ENCODE measurements around the gene PGA3. TPM values are rescaled to one million over a fixed set of nuclear protein-coding genes. Genes with fewer than 3 reads are reported as not detected.
"Not testable (repeated sequence)": the region's sequence is repeated elsewhere in the genome, so short reads cannot be mapped to it uniquely, and the experiment has no call there.

Gene PGA3
- total and polyA plus RNA-seq, 10 donors: 0.33 to 2.6 (median 0.61) TPM; not detected in 3

DNA sequence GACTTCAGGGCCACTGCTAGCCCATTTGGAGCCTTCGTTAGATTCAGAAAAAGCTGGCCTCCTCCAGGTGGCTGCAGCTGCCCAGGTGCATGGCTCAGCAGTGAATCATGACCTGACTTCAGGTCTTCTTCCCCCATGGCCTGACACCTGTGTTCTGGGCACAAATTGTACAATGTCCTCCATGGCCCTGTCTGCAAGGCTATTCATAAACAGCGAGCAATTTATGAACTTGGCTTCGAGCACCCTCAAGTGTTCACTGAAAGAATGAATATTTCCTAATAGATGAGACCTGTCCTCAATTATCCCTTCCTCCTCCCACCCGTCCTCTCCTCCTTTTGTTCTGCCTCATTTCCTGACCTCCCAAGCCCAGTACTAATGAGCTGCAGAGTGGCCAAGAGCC lies 29.9 kb upstream of the PGA3 start:
- intact Hi-C loops (cut with DNase I; ENCODE audit: low total_unique reads): no loop called here
- 65 to 90% (median 78%) methylated on average over 4 of the region's 4 CpGs for WGBS, 5 donors

GRCh38 chr11:61174273-61174672 lies 29.0 kb upstream of the PGA3 start:
- intact Hi-C loops (cut with DNase I; ENCODE audit: low total_unique reads): no loop called here

More for the DNA sequence above, 29.9 kb upstream of the PGA3 start:
- H3K27me3 ChIP-seq (replicated peaks in 1 of 7): no peaks in the 10 kb centered on the region
- no peak for TF ChIP-seq POLR2A (IDR thresholded peaks at IDR 0.05)
- TF ChIP-seq, protein P1, sequence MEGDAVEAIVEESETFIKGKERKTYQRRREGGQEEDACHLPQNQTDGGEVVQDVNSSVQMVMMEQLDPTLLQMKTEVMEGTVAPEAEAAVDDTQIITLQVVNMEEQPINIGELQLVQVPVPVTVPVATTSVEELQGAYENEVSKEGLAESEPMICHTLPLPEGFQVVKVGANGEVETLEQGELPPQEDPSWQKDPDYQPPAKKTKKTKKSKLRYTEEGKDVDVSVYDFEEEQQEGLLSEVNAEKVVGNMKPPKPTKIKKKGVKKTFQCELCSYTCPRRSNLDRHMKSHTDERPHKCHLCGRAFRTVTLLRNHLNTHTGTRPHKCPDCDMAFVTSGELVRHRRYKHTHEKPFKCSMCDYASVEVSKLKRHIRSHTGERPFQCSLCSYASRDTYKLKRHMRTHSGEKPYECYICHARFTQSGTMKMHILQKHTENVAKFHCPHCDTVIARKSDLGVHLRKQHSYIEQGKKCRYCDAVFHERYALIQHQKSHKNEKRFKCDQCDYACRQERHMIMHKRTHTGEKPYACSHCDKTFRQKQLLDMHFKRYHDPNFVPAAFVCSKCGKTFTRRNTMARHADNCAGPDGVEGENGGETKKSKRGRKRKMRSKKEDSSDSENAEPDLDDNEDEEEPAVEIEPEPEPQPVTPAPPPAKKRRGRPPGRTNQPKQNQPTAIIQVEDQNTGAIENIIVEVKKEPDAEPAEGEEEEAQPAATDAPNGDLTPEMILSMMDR (IDR thresholded peaks at IDR 0.05 in 8 of 11, conservative IDR thresholded peaks at IDR 0.05 in 3 of 11): no peak
- TF ChIP-seq POLR2AphosphoS5 (IDR thresholded peaks at IDR 0.05): no peak
- H3K27ac ChIP-seq: no peak overlapping the region
- DNase-seq: no peak
- peaks cover 0 to 23% (median 14%) of the 10 kb centered on the region in 6 donors for H3K4me1 ChIP-seq
- no peak overlapping the region for H3K4me3 ChIP-seq
- H3K36me3 ChIP-seq: no peaks in the 10 kb centered on the region
- H3K9me3 ChIP-seq: peaks cover 0 to 6% (median 2%) of the 10 kb centered on the region in 8 donors

DNA sequence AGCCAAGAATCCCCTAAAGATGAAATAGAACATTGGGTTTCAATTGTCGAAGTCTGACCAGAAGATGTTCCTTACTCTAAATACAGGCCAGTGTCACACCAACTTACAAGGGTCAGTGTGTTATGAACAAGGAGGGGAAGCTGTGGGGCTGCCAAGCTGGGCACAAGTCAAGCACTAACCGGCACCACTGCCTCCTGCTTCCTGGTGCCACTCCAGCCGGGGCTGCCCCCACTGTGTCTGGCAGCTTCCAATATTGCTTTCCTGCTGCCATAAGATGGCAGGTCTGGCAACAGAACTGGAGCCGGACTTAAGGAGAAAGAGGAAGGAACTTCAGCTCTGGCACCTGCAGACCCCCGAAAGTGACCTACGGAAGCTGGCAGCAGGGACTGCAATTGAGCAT lies 28.4 kb upstream of the PGA3 start:
- TF ChIP-seq, protein P1 (IDR thresholded peaks at IDR 0.05 in 8 of 11, conservative IDR thresholded peaks at IDR 0.05 in 3 of 11): no peak
- TF ChIP-seq POLR2A (IDR thresholded peaks at IDR 0.05) (no peak), POLR2AphosphoS5 (IDR thresholded peaks at IDR 0.05) (no peak)
- H3K36me3 ChIP-seq: no peaks in the 10 kb centered on the region
- peaks cover 0 to 6% (median 2%) of the 10 kb centered on the region in 8 donors for H3K9me3 ChIP-seq
- intact Hi-C loops (cut with DNase I; ENCODE audit: low total_unique reads): no loop called here
- peaks cover 0 to 17% (median 11%) of the 10 kb centered on the region in 6 donors for H3K4me1 ChIP-seq
- no peak overlapping the region for H3K4me3 ChIP-seq
- no peak overlapping the region for H3K27ac ChIP-seq
- no peaks in the 10 kb centered on the region for H3K27me3 ChIP-seq (replicated peaks in 1 of 7)
- no peak for DNase-seq
- 46 to 70% (median 54%) methylated on average over 6 of the region's 6 CpGs for WGBS, 5 donors

More at GRCh38 chr11:61174273-61174672, 29.0 kb upstream of the PGA3 start:
- DNase-seq: no peak
- Histone ChIP-seq H3K36me3 (no peaks in the 10 kb centered on the region), H3K9me3 (peaks cover 0 to 6% (median 2%) of the 10 kb centered on the region in 8 donors), H3K27ac (no peak overlapping the region), H3K4me1 (peaks cover 0 to 17% (median 11%) of the 10 kb centered on the region in 6 donors), H3K27me3 (replicated peaks in 1 of 7) (no peaks in the 10 kb centered on the region), H3K4me3 (no peak overlapping the region)
- TF ChIP-seq, protein P1 (IDR thresholded peaks at IDR 0.05 in 8 of 11, conservative IDR thresholded peaks at IDR 0.05 in 3 of 11): no peak
- TF ChIP-seq POLR2AphosphoS5 (IDR thresholded peaks at IDR 0.05) (no peak), POLR2A (IDR thresholded peaks at IDR 0.05) (no peak)
- WGBS, 5 donors: 81 to 90% (median 84%) methylated on average over 5 to 6 of the region's 6 CpGs

DNA sequence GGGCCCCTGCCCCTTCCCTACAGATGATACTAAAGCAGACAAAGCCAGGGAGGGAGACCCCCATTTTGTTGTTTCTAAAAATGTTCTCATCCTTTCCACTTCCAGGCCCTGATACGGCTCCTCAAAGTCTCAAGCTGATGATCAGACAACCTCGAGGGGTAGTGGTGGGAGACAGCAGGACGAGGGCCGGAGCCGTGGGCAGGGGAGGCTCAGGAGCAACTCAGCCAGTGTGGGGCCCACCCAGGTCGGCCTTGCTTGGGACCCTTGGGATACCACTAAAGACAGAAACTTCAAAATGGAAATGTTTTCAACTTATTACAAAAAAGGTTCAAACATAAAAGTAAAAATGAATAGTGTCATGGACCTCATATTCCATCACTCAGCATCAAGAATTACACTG lies 26.9 kb upstream of the PGA3 start:
- DNase-seq: no peak

DNA sequence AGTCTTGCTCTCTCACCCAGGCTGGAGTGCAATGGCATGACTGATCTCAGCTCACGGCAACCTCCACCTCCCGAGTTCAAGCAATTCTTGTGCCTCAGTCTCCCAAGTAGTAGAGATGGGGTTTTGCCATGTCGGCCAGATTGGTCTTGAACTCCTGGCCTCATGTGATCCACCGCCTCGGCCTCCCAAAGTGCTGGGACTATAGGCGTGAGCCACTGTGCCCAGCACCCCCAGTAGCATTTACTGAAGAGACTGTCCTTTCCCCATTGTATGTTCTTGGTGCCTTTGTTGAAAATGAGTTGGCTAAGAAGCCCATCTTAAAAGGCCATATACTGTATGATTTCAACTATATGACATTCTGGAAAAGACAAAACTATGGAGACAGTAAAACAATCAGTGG lies 23.1 kb upstream of the PGA3 start:
- intact Hi-C loops (cut with DNase I; ENCODE audit: low total_unique reads); H3K36me3 ChIP-seq; DNase-seq; H3K4me1 ChIP-seq; H3K4me3 ChIP-seq; H3K9me3 ChIP-seq; H3K27ac ChIP-seq; H3K27me3 ChIP-seq (replicated peaks in 1 of 7): not testable (repeated sequence)
- WGBS, 5 donors: 91 to 100% (median 95%) methylated on average over 6 of the region's 6 CpGs

More for the DNA sequence above, 26.9 kb upstream of the PGA3 start:
- Histone ChIP-seq H3K4me3 (no peak overlapping the region), H3K27me3 (replicated peaks in 1 of 7) (no peaks in the 10 kb centered on the region), H3K36me3 (no peaks in the 10 kb centered on the region), H3K27ac (no peak overlapping the region), H3K9me3 (peaks cover 0 to 6% (median 2%) of the 10 kb centered on the region in 8 donors), H3K4me1 (peaks cover 0 to 14% (median 11%) of the 10 kb centered on the region in 6 donors)
- TF ChIP-seq POLR2A (IDR thresholded peaks at IDR 0.05) (no peak), POLR2AphosphoS5 (IDR thresholded peaks at IDR 0.05) (no peak)
- TF ChIP-seq, protein P1 (IDR thresholded peaks at IDR 0.05 in 8 of 11, conservative IDR thresholded peaks at IDR 0.05 in 3 of 11): no peak
- 69 to 83% (median 76%) methylated on average over 6 of the region's 6 CpGs for WGBS, 5 donors
- intact Hi-C loops (cut with DNase I; ENCODE audit: low total_unique reads): no loop called here

All from spleen (tissue), 11 donors.